NB4 (cell line): ENCODE measurements around the gene TXNDC5.
"Not testable (repeated sequence)": the region's sequence is repeated elsewhere in the genome, so short reads cannot be mapped to it uniquely, and the experiment has no call there.

Experiments
- DNase-seq: peaks from one replicate; pipeline ENCODE4 v3.0.0; 2010; ENCODE audit warnings: low read depth
- H3K4me3 ChIP-seq: one replicate; pipeline ENCODE4 v1.5.1; 2011; ENCODE audit warnings: mild to moderate bottlenecking, low read depth, low read length, moderate library complexity
- MYC ChIP-seq: IDR thresholded peaks from 2 replicates; pipeline ENCODE4 v1.6.1; 2011; ENCODE audit warnings: low read depth, low read length
- POLR2A ChIP-seq: IDR thresholded peaks from 2 replicates; pipeline ENCODE4 v1.6.1; 2011; ENCODE audit warnings: mild to moderate bottlenecking; ENCODE audit not compliant: insufficient read length; ENCODE audit errors: extremely low read depth
- TF ChIP-seq, protein P1 (sequence below): IDR thresholded peaks from one replicate; pipeline ENCODE4 v1.5.1; 2012; ENCODE audit warnings: low read depth, low read length
- TF ChIP-seq, protein P2 (sequence below): IDR thresholded peaks from 2 replicates; pipeline ENCODE4 v1.6.1; 2011; ENCODE audit warnings: low read depth, low read length

TXNDC5 gene

DNA sequence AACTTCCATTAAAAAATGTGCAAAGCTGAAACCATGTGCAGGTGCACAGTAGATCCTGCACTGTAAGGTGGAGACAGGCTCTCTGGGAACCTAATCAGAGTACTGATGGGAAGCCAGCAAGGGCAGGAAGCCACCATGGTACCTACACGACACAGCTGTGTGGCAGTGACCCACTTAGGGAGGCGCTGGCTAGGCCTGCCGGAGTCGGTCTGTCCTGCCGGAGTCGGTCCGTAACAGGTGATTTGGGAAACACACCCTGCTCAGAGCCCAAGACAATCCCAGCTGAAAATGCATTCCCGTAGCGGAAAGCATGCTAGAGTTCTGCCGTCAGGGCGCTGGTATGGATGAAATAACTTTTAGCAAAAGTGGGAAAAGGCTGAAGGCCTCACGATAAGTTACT, 17.2 kb downstream of the TXNDC5 start:
- no peak overlapping the region for H3K4me3 ChIP-seq
- TF ChIP-seq POLR2A (no peak), MYC (no peak)
- TF ChIP-seq, protein P1, sequence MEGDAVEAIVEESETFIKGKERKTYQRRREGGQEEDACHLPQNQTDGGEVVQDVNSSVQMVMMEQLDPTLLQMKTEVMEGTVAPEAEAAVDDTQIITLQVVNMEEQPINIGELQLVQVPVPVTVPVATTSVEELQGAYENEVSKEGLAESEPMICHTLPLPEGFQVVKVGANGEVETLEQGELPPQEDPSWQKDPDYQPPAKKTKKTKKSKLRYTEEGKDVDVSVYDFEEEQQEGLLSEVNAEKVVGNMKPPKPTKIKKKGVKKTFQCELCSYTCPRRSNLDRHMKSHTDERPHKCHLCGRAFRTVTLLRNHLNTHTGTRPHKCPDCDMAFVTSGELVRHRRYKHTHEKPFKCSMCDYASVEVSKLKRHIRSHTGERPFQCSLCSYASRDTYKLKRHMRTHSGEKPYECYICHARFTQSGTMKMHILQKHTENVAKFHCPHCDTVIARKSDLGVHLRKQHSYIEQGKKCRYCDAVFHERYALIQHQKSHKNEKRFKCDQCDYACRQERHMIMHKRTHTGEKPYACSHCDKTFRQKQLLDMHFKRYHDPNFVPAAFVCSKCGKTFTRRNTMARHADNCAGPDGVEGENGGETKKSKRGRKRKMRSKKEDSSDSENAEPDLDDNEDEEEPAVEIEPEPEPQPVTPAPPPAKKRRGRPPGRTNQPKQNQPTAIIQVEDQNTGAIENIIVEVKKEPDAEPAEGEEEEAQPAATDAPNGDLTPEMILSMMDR = no peak
- TF ChIP-seq, protein P2, sequence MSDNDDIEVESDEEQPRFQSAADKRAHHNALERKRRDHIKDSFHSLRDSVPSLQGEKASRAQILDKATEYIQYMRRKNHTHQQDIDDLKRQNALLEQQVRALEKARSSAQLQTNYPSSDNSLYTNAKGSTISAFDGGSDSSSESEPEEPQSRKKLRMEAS = no peak
- no peak for DNase-seq

DNA sequence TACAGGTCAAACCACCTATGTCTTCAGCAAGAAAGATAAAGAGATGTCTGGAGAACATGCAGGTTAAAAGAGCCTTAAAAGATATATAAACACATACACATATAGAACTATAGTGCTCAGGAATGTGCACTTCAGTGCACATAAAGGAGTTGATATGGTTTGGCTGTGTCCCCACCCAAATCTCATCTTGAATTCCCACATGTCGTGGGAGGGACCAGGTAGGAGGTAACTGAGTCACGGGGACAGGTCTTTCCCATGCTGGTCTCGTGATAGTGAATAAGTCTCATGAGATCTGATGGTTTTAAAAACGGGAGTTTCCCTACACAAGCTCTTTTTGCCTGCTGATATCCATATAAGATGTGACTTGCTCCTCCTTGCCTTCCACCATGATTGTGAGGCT, 18.2 kb downstream of the TXNDC5 start:
- H3K4me3 ChIP-seq, DNase-seq: not testable (repeated sequence)

- H3K4me3 ChIP-seq = no peak overlapping the region
- DNase-seq = no peak
Measured at GRCh38 chr6:7891078-7891872, 19.3 kb downstream of the TXNDC5 start.

GRCh38 chr6:7888587-7889357, 21.8 kb downstream of the TXNDC5 start:
- H3K4me3 ChIP-seq = no peak overlapping the region
- TF ChIP-seq, protein P2 = no peak
- TF ChIP-seq, protein P1 = no peak
- TF ChIP-seq POLR2A (no peak), MYC (no peak)
- DNase-seq = no peak

More at GRCh38 chr6:7891078-7891872, 19.3 kb downstream of the TXNDC5 start:
- TF ChIP-seq, protein P2 = no peak
- no peak for TF ChIP-seq MYC
- TF ChIP-seq POLR2A = no peak
- TF ChIP-seq, protein P1 = no peak

GRCh38 chr6:7887278-7887991, 23.2 kb downstream of the TXNDC5 start:
- no peak for DNase-seq
- TF ChIP-seq, protein P1 = no peak
- TF ChIP-seq POLR2A (no peak), MYC (no peak)
- TF ChIP-seq, protein P2 = no peak

GRCh38 chr6:7886132-7886531, 24.5 kb downstream of the TXNDC5 start:
- H3K4me3 ChIP-seq = no peak overlapping the region
- no peak for TF ChIP-seq POLR2A
- TF ChIP-seq, protein P1 = no peak
- TF ChIP-seq MYC = no peak
- TF ChIP-seq, protein P2 = no peak
- DNase-seq = no peak

More at GRCh38 chr6:7887278-7887991, 23.2 kb downstream of the TXNDC5 start:
- no peak overlapping the region for H3K4me3 ChIP-seq
